Gastrocnemius medialis (tissue), 4 donors: Measurements from ENCODE around the gene BRSK1.

Source experiments
- CTCF ChIP-seq, 5 experiments: fragments of 450-650 bp in 3 of 5; fragments of 200-600 bp in 2 of 5; sonication (generic) in 2 of 5; IDR thresholded peaks in 4 of 5; conservative IDR thresholded peaks in 1 of 5; 1 replicate in 4 of 5; 2 replicates in 1 of 5; pipeline ENCODE4 v1.5.1; 2016 to 2019; ENCODE audit warnings: antibody characterized with exemption in 5 of 5, mild to moderate bottlenecking in 3 of 5, moderate library complexity in 3 of 5
- POLR2A ChIP-seq, 2 donors: fragments of 450-650 bp; IDR thresholded peaks; one replicate each; pipeline ENCODE4 v1.6.1; 2017; ENCODE audit warnings: antibody characterized with exemption in 2 of 2, mild to moderate bottlenecking in 2 of 2, moderate library complexity in 2 of 2

- TF ChIP-seq CTCF (IDR thresholded peaks at IDR 0.05 in 4 of 5, conservative IDR thresholded peaks at IDR 0.05 in 1 of 5) (no peak), POLR2A (IDR thresholded peaks at IDR 0.05) (no peak)
Observed at GRCh38 chr19:55345818-55346724, 62.3 kb downstream of the BRSK1 start.
